ENCODE results near the gene LSAMP.
A peak's percentile ranks its signal among the peaks of the same experiment; 100 is the strongest.

The LSAMP gene

DNA sequence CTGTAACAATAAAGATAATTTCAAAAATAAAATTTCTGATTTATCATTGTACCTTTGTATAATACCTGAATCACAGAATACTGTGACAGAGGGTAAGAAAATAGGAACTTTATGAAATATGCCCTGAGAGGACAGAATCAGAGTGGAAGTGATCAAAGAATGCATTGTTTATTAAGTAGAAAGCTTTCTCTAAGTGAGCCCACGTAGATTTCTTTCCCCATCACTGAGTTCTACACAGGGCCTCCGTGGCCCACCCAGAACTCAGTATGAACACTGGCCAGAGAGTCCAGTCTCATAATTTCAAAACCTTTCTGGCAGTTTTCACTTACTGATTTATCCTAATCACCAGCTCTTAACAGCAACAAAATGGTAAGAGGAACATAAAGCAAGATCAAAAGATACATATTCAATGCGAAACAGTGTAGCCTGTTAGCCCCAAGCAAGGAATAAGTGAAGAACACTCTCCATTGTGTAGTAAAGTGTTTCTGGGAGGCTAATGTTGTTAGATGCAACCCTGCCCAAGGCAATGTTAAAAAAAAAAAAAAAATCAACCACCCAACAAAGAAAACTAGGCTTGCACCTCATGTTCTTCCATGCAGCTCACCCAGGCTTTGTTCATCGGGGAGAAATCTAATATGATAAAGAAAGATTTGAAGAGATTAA lies 341.3 kb downstream of the LSAMP start:
- H3K36me3 Mint-ChIP-seq (ENCODE audit: low read depth): no peaks in the 10 kb centered on the region
- no peak for TF ChIP-seq CTCF (IDR thresholded peaks at IDR 0.05)
- DNase-seq: no peak
- H3K27ac Mint-ChIP-seq: peak overlapping the region; percentile 15
- no peak overlapping the region for H3K4me3 Mint-ChIP-seq
- no peaks in the 10 kb centered on the region for H3K9me3 Mint-ChIP-seq
- peaks cover 22% of the 10 kb centered on the region for H3K4me1 Mint-ChIP-seq
- H3K27me3 Mint-ChIP-seq (ENCODE audit: low read depth, poor library complexity): no peaks in the 10 kb centered on the region

DNA sequence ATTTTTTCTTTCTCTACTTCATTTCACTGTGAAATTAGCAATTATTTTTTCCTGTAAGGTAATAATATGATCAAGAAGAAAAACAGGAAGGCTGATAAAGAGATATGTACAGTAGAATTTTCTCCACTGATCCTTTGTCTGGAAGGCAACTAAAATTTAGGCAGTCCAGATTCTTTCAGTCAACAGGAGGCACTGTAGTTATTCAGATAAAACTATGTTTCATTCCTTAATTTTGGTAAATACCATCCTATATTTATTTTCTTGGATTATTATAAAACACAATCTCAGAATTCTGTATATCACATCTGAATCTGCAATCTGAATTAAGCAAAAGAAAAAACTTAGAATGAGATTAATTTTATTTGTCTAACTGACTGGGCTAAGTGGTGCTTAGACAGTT lies 343.2 kb downstream of the LSAMP start:
- Mint-ChIP-seq H3K4me3 (no peak overlapping the region), H3K9me3 (no peaks in the 10 kb centered on the region), H3K36me3 (ENCODE audit: low read depth) (no peaks in the 10 kb centered on the region), H3K27me3 (ENCODE audit: low read depth, poor library complexity) (no peaks in the 10 kb centered on the region), H3K4me1 (peaks cover 28% of the 10 kb centered on the region), H3K27ac (no peak overlapping the region)
- TF ChIP-seq CTCF (IDR thresholded peaks at IDR 0.05): no peak
- DNase-seq: no peak

- Mint-ChIP-seq H3K4me1 (peaks cover 52% of the 10 kb centered on the region), H3K9me3 (no peaks in the 10 kb centered on the region), H3K27ac (peak overlapping the region; percentile 68), H3K36me3 (ENCODE audit: low read depth) (no peaks in the 10 kb centered on the region), H3K4me3 (no peak overlapping the region), H3K27me3 (ENCODE audit: low read depth, poor library complexity) (no peaks in the 10 kb centered on the region)
- TF ChIP-seq CTCF (IDR thresholded peaks at IDR 0.05): no peak
- no peak for DNase-seq
Observed at GRCh38 chr3:116097226-116097625, 348.1 kb downstream of the LSAMP start.

DNA sequence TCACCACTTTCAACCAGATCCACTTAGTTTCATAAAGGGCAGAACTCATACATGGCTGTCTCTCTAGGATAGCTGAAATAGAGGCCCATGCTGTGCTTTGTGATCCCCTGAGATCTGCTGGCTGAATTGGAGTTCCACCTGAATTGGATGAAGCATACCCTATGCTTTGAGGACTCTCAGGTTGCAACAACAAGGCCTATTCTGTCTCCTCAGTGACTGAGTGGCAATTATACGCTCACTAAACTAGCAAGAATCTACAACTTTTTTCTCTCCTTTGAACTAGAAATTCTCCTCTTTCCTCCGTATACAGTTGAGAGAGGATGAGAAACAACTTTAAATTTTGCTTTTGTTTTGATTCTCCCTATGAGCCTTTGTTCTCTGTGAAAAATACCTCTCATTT lies 348.7 kb downstream of the LSAMP start:
- Mint-ChIP-seq H3K9me3 (peaks cover 3% of the 10 kb centered on the region), H3K36me3 (ENCODE audit: low read depth) (peaks cover 4% of the 10 kb centered on the region), H3K4me3 (no peak overlapping the region), H3K27me3 (ENCODE audit: low read depth, poor library complexity) (no peaks in the 10 kb centered on the region), H3K4me1 (peaks cover 52% of the 10 kb centered on the region), H3K27ac (peak overlapping the region; percentile 68)
- DNase-seq: no peak
- TF ChIP-seq CTCF (IDR thresholded peaks at IDR 0.05): no peak

DNA sequence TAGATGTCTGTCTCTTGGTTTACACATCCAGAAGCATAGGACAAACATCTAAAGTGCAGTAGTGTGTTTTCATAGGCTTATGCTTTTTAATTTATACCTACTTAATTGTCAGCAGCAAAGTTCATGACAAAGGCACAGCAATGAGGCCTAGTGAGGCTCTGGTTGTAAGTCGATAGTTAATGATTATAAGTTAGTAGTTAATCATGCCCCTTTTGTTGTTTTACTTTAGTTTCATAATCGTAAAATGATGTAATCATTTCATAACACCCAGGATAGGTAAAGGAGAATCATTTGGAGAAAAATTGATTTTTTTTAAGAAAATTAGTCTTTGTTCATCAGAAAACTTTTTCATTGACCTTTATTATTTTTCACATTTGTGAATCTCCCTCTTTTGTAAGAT lies 351.9 kb downstream of the LSAMP start:
- DNase-seq: no peak
- Mint-ChIP-seq H3K4me1 (peaks cover 37% of the 10 kb centered on the region), H3K27me3 (ENCODE audit: low read depth, poor library complexity) (no peaks in the 10 kb centered on the region), H3K9me3 (peaks cover 18% of the 10 kb centered on the region), H3K27ac (no peak overlapping the region), H3K36me3 (ENCODE audit: low read depth) (peaks cover 14% of the 10 kb centered on the region), H3K4me3 (no peak overlapping the region)
- no peak for TF ChIP-seq CTCF (IDR thresholded peaks at IDR 0.05)

DNA sequence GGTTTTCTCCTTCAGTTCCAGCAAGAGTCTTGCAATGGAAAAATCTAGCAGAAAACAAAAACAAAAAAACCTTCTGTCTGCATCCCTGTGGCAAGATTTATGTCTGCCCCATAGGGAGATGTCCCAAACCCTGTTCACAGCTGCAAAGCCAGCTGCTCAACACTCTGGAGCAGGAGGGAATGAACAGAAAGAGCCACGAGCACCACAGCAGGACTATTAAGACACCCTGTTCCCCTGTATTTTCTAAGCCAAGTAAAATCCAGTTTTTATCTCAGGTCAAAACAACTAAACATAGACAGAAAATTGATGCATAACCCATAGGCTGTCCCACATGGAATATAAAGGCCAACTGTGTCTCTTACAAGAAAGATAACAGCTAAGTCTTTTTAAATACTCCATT lies 357.9 kb downstream of the LSAMP start:
- peak; percentile 15 for DNase-seq
- no peak for TF ChIP-seq CTCF (IDR thresholded peaks at IDR 0.05)
- peaks cover 28% of the 10 kb centered on the region for H3K4me1 Mint-ChIP-seq
- no peak overlapping the region for H3K4me3 Mint-ChIP-seq
- no peaks in the 10 kb centered on the region for H3K27me3 Mint-ChIP-seq (ENCODE audit: low read depth, poor library complexity)
- H3K9me3 Mint-ChIP-seq: peaks cover 18% of the 10 kb centered on the region
- peaks cover 25% of the 10 kb centered on the region for H3K36me3 Mint-ChIP-seq (ENCODE audit: low read depth)
- H3K27ac Mint-ChIP-seq: no peak overlapping the region
